ENCODE data around the gene ARHGAP6.

The ARHGAP6 gene, protein sequence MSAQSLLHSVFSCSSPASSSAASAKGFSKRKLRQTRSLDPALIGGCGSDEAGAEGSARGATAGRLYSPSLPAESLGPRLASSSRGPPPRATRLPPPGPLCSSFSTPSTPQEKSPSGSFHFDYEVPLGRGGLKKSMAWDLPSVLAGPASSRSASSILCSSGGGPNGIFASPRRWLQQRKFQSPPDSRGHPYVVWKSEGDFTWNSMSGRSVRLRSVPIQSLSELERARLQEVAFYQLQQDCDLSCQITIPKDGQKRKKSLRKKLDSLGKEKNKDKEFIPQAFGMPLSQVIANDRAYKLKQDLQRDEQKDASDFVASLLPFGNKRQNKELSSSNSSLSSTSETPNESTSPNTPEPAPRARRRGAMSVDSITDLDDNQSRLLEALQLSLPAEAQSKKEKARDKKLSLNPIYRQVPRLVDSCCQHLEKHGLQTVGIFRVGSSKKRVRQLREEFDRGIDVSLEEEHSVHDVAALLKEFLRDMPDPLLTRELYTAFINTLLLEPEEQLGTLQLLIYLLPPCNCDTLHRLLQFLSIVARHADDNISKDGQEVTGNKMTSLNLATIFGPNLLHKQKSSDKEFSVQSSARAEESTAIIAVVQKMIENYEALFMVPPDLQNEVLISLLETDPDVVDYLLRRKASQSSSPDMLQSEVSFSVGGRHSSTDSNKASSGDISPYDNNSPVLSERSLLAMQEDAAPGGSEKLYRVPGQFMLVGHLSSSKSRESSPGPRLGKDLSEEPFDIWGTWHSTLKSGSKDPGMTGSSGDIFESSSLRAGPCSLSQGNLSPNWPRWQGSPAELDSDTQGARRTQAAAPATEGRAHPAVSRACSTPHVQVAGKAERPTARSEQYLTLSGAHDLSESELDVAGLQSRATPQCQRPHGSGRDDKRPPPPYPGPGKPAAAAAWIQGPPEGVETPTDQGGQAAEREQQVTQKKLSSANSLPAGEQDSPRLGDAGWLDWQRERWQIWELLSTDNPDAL (N-terminal part only)

DNA sequence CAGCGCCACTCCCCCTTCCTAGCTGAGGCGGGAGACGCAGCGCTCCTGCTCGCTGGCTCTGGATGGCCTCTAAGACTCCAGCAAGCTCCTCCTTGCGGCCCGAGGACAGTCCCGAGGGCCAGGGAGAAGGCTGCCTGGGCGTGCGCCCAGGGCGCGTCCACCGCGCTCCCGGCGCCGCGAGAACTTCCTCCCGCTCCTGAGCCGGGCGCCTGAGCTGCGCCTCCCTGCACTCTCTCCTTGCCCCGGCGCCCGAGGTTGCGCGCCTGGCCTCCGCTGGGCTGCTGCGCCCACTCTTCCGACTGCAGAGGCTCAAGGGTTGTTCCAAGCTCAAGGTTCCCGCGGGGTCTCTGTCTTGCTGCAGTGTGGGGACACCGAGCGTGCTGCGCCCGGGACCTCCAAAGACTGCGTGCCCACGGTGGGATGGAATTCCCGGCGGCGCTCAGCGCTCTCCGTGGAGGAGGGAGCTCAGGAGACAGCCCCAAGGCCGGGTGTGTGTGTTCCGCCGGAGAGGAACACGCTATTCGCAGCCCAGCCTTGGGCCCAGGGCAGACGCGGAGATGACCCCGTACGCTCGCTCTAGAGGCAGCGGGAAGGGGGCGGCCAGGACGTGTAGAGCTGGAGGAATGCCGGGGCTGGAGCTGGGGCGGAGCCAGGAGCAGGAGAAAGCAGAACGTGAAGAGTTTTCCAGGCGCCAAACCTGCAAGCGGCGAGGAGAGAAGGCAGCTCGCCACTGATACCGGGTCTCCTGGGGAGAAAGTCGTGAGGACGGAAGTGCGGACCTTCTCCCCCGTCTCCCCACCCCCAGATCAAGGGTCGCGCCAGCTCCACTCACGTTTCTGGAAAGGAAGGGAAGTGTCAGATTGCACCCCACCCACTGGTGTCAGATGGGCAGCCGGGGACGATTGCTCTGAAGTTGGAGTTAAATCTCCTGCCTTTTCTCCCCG, at the start of gene ARHGAP6:
ARHGAP6 (minus strand) TSS at position 753 of the 944 bp plus-strand sequence. CDS start 1,092 bp downstream, outside the sequence.
- H3K9me3 ChIP-seq (ENCODE audit: control insufficient read depth in 1 of 2, low read length in 2 of 2): no peaks in the 10 kb centered on the region
- H3K36me3 ChIP-seq (ENCODE audit: control insufficient read depth in 1 of 2, insufficient read depth in 2 of 2, low read length in 2 of 2): no peaks in the 10 kb centered on the region
- peak within 1 kb of the TSS; percentile 15 to 43 for H3K4me3 ChIP-seq (ENCODE audit: low read depth in 1 of 2, low read length in 2 of 2)
- no peaks in the 10 kb centered on the region for H3K27me3 ChIP-seq (ENCODE audit: control insufficient read depth in 1 of 2, insufficient read depth in 2 of 2, low read length in 2 of 2)
- no peak within 1 kb of the TSS for H3K9ac ChIP-seq (ENCODE audit: low read depth in 1 of 2, low read length in 2 of 2)
- H3K27ac ChIP-seq (ENCODE audit: low read depth, low read length): no peak within 1 kb of the TSS
- H3K4me1 ChIP-seq (ENCODE audit: control insufficient read depth in 1 of 2, insufficient read depth in 2 of 2, low read length in 2 of 2): no peaks in the 10 kb centered on the region

DNA sequence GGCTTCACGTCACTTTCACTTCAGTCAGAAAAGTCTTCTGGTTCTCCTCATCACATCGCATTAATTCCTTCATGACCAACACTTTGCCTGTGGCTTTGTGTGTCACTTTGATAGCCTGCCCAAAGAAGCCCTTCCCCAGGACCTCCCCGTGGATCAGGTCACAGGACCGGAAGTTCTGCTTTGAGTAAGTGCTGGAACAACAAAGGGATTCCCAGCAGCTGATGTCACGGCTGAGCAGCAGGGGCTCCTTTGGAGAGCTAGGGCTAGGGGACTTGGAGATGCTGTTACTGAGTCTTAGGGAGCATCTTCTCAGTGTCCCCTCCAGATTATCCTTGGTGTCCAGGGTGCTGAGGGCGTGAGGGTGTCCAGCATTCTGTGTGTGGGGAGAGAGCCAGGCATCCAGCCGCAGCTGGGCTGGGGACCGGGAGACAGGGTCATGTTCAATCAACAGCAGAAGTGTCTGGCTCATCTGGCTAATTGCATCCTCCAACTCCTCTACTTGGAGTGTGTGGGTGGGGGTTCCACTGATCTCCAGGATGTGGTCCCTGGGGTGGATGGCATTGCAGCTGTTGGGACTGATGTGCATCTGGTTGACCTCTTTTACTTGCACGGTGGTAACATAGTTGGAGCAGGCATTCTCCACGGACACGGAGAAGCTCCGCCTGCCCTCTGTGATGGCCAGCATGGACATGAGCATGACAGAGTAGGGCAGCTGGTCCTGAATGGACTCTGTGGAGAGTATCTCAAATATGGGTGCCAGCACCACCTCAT, 39.2 kb upstream of the ARHGAP6 start:
- H3K27ac ChIP-seq (ENCODE audit: low read depth, low read length): no peak overlapping the region
- H3K27me3 ChIP-seq (ENCODE audit: control insufficient read depth in 1 of 2, insufficient read depth in 2 of 2, low read length in 2 of 2): no peaks in the 10 kb centered on the region
- H3K36me3 ChIP-seq (ENCODE audit: control insufficient read depth in 1 of 2, insufficient read depth in 2 of 2, low read length in 2 of 2): no peaks in the 10 kb centered on the region
- H3K4me3 ChIP-seq (ENCODE audit: low read depth in 1 of 2, low read length in 2 of 2): no peak overlapping the region
- no peaks in the 10 kb centered on the region for H3K9me3 ChIP-seq (ENCODE audit: control insufficient read depth in 1 of 2, low read length in 2 of 2)
- H3K4me1 ChIP-seq (ENCODE audit: control insufficient read depth in 1 of 2, insufficient read depth in 2 of 2, low read length in 2 of 2): no peaks in the 10 kb centered on the region
- no peak overlapping the region for H3K9ac ChIP-seq (ENCODE audit: low read depth in 1 of 2, low read length in 2 of 2)

DNA sequence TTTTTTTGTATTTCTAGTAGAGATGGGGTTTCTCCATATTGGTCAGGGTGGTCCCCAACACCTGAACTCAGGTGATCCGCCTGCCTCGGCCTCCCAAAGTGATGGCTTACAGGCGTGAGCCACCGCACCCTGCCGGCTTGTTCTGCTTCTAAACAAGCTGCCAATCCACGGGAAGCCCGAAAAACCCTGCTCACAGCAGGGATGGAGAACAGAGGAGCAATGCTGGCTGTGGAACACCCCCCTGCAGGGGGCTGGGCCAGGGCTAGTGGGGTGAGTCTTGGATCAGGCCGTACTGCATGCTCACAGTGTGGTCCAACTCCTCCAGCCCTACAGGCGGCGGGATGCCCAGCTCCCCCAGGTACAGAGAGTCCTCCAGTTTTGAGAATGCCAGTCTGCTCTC, 38.1 kb upstream of the ARHGAP6 start:
- Histone ChIP-seq H3K9me3 (ENCODE audit: control insufficient read depth in 1 of 2, low read length in 2 of 2) (no peaks in the 10 kb centered on the region), H3K4me3 (ENCODE audit: low read depth in 1 of 2, low read length in 2 of 2) (no peak overlapping the region), H3K27ac (ENCODE audit: low read depth, low read length) (no peak overlapping the region), H3K9ac (ENCODE audit: low read depth in 1 of 2, low read length in 2 of 2) (no peak overlapping the region), H3K36me3 (ENCODE audit: control insufficient read depth in 1 of 2, insufficient read depth in 2 of 2, low read length in 2 of 2) (no peaks in the 10 kb centered on the region), H3K27me3 (ENCODE audit: control insufficient read depth in 1 of 2, insufficient read depth in 2 of 2, low read length in 2 of 2) (no peaks in the 10 kb centered on the region), H3K4me1 (ENCODE audit: control insufficient read depth in 1 of 2, insufficient read depth in 2 of 2, low read length in 2 of 2) (no peaks in the 10 kb centered on the region)

DNA sequence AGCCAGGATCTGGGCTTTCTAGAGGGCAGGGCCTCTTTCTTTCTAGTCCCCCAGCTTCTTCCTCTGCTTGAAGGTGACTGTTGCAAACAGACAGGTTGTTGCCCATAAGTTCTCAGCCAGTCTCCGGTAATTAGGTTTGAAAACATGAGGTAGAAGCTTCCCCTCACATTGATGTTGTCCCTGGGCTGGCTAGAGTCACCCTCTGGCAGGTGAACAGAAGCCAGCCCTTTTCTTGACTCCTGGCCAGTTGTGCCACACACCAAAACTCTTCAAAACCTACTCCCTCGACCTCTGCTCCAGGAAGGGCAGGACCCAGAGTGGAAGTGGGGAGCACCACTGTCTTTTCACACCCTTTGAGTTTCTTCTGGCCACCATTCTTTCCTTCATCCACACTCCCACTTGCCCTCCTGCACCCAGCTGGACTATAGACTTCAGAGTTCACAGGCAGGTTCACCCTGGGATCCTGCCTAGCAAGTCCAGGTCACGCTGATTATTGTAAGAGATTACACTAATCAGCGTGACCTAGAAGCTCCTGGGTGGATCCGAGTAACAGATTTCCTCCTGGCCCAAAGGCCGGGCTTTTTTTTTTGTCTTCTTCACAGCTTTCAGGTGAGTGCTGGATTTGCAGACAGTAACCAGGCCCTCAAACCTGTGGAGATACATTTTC, 37.4 kb upstream of the ARHGAP6 start:
- H3K4me3 ChIP-seq (ENCODE audit: low read depth in 1 of 2, low read length in 2 of 2): no peak overlapping the region
- no peaks in the 10 kb centered on the region for H3K4me1 ChIP-seq (ENCODE audit: control insufficient read depth in 1 of 2, insufficient read depth in 2 of 2, low read length in 2 of 2)
- no peak overlapping the region for H3K9ac ChIP-seq (ENCODE audit: low read depth in 1 of 2, low read length in 2 of 2)
- H3K36me3 ChIP-seq (ENCODE audit: control insufficient read depth in 1 of 2, insufficient read depth in 2 of 2, low read length in 2 of 2): no peaks in the 10 kb centered on the region
- no peaks in the 10 kb centered on the region for H3K9me3 ChIP-seq (ENCODE audit: control insufficient read depth in 1 of 2, low read length in 2 of 2)
- no peaks in the 10 kb centered on the region for H3K27me3 ChIP-seq (ENCODE audit: control insufficient read depth in 1 of 2, insufficient read depth in 2 of 2, low read length in 2 of 2)
- H3K27ac ChIP-seq (ENCODE audit: low read depth, low read length): no peak overlapping the region

DNA sequence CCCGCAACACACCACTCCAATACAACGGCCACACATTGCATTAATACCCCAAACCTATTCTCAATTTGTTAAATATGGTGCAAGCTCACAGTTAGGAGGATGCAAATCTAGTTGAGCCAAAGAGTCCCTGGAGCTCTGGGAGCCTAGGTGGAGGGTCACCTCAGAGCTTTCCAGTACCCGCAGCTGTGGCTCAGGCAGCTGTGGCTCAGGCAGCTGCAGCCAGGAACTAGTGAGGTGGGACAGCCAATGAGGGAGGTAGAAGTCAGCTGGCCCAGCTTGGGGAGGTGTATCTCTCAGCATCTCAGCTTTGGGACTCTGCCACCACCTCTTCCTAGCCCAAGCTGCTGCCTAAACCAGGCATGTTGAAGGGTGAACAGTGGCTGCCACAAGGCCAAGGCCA, 36.7 kb upstream of the ARHGAP6 start:
- no peaks in the 10 kb centered on the region for H3K27me3 ChIP-seq (ENCODE audit: control insufficient read depth in 1 of 2, insufficient read depth in 2 of 2, low read length in 2 of 2)
- H3K9me3 ChIP-seq (ENCODE audit: control insufficient read depth in 1 of 2, low read length in 2 of 2): no peaks in the 10 kb centered on the region
- H3K27ac ChIP-seq (ENCODE audit: low read depth, low read length): no peak overlapping the region
- no peak overlapping the region for H3K9ac ChIP-seq (ENCODE audit: low read depth in 1 of 2, low read length in 2 of 2)
- H3K4me1 ChIP-seq (ENCODE audit: control insufficient read depth in 1 of 2, insufficient read depth in 2 of 2, low read length in 2 of 2): no peaks in the 10 kb centered on the region
- H3K36me3 ChIP-seq (ENCODE audit: control insufficient read depth in 1 of 2, insufficient read depth in 2 of 2, low read length in 2 of 2): no peaks in the 10 kb centered on the region
- H3K4me3 ChIP-seq (ENCODE audit: low read depth in 1 of 2, low read length in 2 of 2): no peak overlapping the region

DNA sequence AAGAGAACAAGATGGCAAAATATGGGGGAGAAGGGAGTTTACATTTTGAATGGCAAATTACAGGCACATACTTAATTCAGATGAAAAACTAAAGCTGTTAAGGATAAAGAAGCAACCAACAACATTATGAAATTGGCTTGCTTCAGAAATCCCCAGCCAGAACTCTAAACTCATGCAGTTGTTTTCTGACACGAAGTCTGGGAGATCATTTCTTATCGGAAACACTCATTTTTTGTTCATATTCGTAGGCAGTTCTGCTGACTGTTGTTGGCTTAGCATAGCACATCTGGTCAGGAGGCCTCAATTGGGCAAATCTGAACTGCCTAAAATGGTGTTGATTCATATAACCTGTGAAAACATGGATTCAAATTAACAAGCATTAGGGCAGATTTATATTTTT, 33.0 kb upstream of the ARHGAP6 start:
- H3K27me3 ChIP-seq (ENCODE audit: control insufficient read depth in 1 of 2, insufficient read depth in 2 of 2, low read length in 2 of 2): no peaks in the 10 kb centered on the region
- no peaks in the 10 kb centered on the region for H3K4me1 ChIP-seq (ENCODE audit: control insufficient read depth in 1 of 2, insufficient read depth in 2 of 2, low read length in 2 of 2)
- no peak overlapping the region for H3K9ac ChIP-seq (ENCODE audit: low read depth in 1 of 2, low read length in 2 of 2)
- H3K4me3 ChIP-seq (ENCODE audit: low read depth in 1 of 2, low read length in 2 of 2): no peak overlapping the region
- no peaks in the 10 kb centered on the region for H3K9me3 ChIP-seq (ENCODE audit: control insufficient read depth in 1 of 2, low read length in 2 of 2)
- no peaks in the 10 kb centered on the region for H3K36me3 ChIP-seq (ENCODE audit: control insufficient read depth in 1 of 2, insufficient read depth in 2 of 2, low read length in 2 of 2)
- no peak overlapping the region for H3K27ac ChIP-seq (ENCODE audit: low read depth, low read length)

DNA sequence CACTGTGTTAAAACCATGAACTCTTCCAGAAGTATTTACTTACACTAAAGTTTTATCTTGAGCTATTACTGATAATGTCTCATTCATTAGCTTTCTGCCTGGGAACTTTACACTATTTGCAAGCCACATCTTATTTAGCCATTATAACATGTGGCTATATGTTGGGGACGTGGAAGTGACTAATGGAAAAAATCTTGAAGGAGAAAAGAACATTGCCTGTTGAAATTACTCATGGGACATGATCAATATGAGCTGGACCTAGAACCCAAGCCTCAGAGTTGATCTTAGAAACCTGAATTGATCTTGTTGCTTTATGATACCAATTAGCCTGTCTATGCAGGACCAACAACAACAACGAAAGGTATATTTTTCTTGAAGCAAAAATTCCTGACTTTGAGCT, 22.5 kb upstream of the ARHGAP6 start:
- H3K36me3 ChIP-seq (ENCODE audit: control insufficient read depth in 1 of 2, insufficient read depth in 2 of 2, low read length in 2 of 2): no peaks in the 10 kb centered on the region
- no peaks in the 10 kb centered on the region for H3K27me3 ChIP-seq (ENCODE audit: control insufficient read depth in 1 of 2, insufficient read depth in 2 of 2, low read length in 2 of 2)
- H3K4me3 ChIP-seq (ENCODE audit: low read depth in 1 of 2, low read length in 2 of 2): no peak overlapping the region
- H3K9ac ChIP-seq (ENCODE audit: low read depth in 1 of 2, low read length in 2 of 2): no peak overlapping the region
- no peaks in the 10 kb centered on the region for H3K4me1 ChIP-seq (ENCODE audit: control insufficient read depth in 1 of 2, insufficient read depth in 2 of 2, low read length in 2 of 2)
- H3K9me3 ChIP-seq (ENCODE audit: control insufficient read depth in 1 of 2, low read length in 2 of 2): no peaks in the 10 kb centered on the region
- H3K27ac ChIP-seq (ENCODE audit: low read depth, low read length): no peak overlapping the region

DNA sequence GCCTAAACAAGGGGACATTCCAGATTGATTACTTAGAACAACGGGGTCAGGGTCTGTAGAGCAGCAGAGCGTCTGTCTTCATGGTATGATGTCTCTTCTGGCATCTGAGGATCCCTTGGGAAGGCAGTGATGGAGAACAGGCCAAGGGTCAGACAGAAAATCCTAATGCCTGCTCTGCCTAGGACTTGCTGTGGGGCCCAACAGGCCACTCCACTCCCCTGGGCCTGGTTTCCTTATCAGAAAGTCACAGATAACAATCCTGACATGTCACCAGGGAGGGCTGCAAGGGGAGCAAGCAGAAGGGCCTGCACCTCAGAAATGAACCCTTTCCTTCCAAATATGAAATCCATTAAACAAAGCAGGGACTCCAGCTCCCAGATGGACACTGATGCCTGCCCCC, 21.4 kb upstream of the ARHGAP6 start:
- H3K36me3 ChIP-seq (ENCODE audit: control insufficient read depth in 1 of 2, insufficient read depth in 2 of 2, low read length in 2 of 2): no peaks in the 10 kb centered on the region
- H3K9ac ChIP-seq (ENCODE audit: low read depth in 1 of 2, low read length in 2 of 2): no peak overlapping the region
- H3K4me1 ChIP-seq (ENCODE audit: control insufficient read depth in 1 of 2, insufficient read depth in 2 of 2, low read length in 2 of 2): no peaks in the 10 kb centered on the region
- H3K27ac ChIP-seq (ENCODE audit: low read depth, low read length): no peak overlapping the region
- H3K27me3 ChIP-seq (ENCODE audit: control insufficient read depth in 1 of 2, insufficient read depth in 2 of 2, low read length in 2 of 2): no peaks in the 10 kb centered on the region
- no peak overlapping the region for H3K4me3 ChIP-seq (ENCODE audit: low read depth in 1 of 2, low read length in 2 of 2)
- no peaks in the 10 kb centered on the region for H3K9me3 ChIP-seq (ENCODE audit: control insufficient read depth in 1 of 2, low read length in 2 of 2)

DNA sequence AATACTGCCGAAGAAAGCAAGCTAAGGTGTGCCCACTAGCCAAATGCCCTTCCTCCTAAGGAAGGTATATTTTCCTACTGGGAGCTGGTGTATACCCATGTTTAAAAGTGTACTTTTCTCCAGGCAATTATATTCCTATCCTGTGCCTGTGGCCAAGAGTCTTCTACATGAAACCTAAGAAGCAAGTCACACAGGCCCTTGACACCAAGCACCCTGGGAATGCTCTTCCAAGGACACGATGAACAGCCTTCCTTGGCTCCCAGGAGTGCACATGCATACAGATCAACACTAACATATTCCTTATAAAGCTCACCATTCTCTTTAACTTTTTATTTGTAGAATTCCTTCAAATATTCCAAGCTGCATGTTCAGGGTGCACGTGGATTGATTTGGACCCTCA, 17.3 kb upstream of the ARHGAP6 start:
- H3K27ac ChIP-seq (ENCODE audit: low read depth, low read length): no peak overlapping the region
- no peak overlapping the region for H3K4me3 ChIP-seq (ENCODE audit: low read depth in 1 of 2, low read length in 2 of 2)
- H3K27me3 ChIP-seq (ENCODE audit: control insufficient read depth in 1 of 2, insufficient read depth in 2 of 2, low read length in 2 of 2): no peaks in the 10 kb centered on the region
- no peaks in the 10 kb centered on the region for H3K36me3 ChIP-seq (ENCODE audit: control insufficient read depth in 1 of 2, insufficient read depth in 2 of 2, low read length in 2 of 2)
- no peaks in the 10 kb centered on the region for H3K9me3 ChIP-seq (ENCODE audit: control insufficient read depth in 1 of 2, low read length in 2 of 2)
- H3K4me1 ChIP-seq (ENCODE audit: control insufficient read depth in 1 of 2, insufficient read depth in 2 of 2, low read length in 2 of 2): no peaks in the 10 kb centered on the region
- no peak overlapping the region for H3K9ac ChIP-seq (ENCODE audit: low read depth in 1 of 2, low read length in 2 of 2)
